Keratinocyte (primary cell): ENCODE results near the gene SEC31A. TPM values are rescaled to one million over a fixed set of nuclear protein-coding genes. Genes with fewer than 3 reads are reported as not detected.

Source experiments
- DNase-seq: peaks from one replicate; pipeline ENCODE4 v3.0.0-alpha.2; 2011; ENCODE audit warnings: low read depth, missing footprints, low spot score
- FAIRE-seq: peaks from 2 replicates; lab custom pipeline; 2011; peaks lifted over from hg19 to GRCh38; lab: Jason Lieb, UNC
- H2AFZ ChIP-seq: 2 replicates; pipeline ENCODE4 v1.6.0; 2012; ENCODE audit warnings: low read length, control low read depth, inconsistent platforms; ENCODE audit not compliant: control insufficient read depth
- H3K27ac ChIP-seq: 2 replicates; pipeline ENCODE4 v1.5.1; 2011; ENCODE audit warnings: low read length; ENCODE audit not compliant: control insufficient read depth, insufficient read depth
- H3K27me3 ChIP-seq: 3 replicates; pipeline ENCODE4 v1.6.0; 2011; ENCODE audit warnings: low read length; ENCODE audit not compliant: control insufficient read depth, insufficient read depth; ENCODE audit errors: extremely low read depth
- H3K36me3 ChIP-seq, 2 experiments: 2 replicates in 1 of 2; 3 replicates in 1 of 2; pipeline ENCODE4 v1.5.1; 2011; ENCODE audit warnings: low read length in 2 of 2, mild to moderate bottlenecking in 1 of 2; ENCODE audit not compliant: control insufficient read depth in 2 of 2, insufficient read depth in 2 of 2; ENCODE audit errors: extremely low read depth in 1 of 2
- H3K4me1 ChIP-seq: 3 replicates; pipeline ENCODE4 v1.5.1; 2011; ENCODE audit warnings: low read length; ENCODE audit not compliant: control insufficient read depth, insufficient read depth; ENCODE audit errors: extremely low read depth
- H3K4me2 ChIP-seq: 3 replicates; pipeline ENCODE4 v1.6.0; 2011; ENCODE audit warnings: low read depth, low read length; ENCODE audit not compliant: control insufficient read depth, insufficient read depth; ENCODE audit errors: extremely low read depth
- H3K4me3 ChIP-seq, 3 experiments: fragments of 200-600 bp in 1 of 3; sonication (generic) in 1 of 3; 2 replicates in 2 of 3; 3 replicates in 1 of 3; pipeline ENCODE4 v1.5.1; 2011 to 2016; ENCODE audit warnings: low read length in 3 of 3, mild to moderate bottlenecking in 3 of 3, control low read depth in 2 of 3, inconsistent platforms in 1 of 3, low read depth in 1 of 3, mixed read lengths in 1 of 3, mixed run types in 1 of 3, moderate library complexity in 1 of 3; ENCODE audit not compliant: control insufficient read depth in 2 of 3, insufficient read depth in 2 of 3; ENCODE audit errors: extremely low read depth in 1 of 3
- H3K79me2 ChIP-seq: 2 replicates; pipeline ENCODE4 v1.6.0; 2012; ENCODE audit warnings: low read length; ENCODE audit not compliant: control insufficient read depth, insufficient read depth
- H3K9ac ChIP-seq: 3 replicates; pipeline ENCODE4 v1.6.0; 2011; ENCODE audit warnings: low read length; ENCODE audit not compliant: control insufficient read depth, insufficient read depth; ENCODE audit errors: extremely low read depth
- H3K9me1 ChIP-seq: 3 replicates; pipeline ENCODE4 v1.6.0; 2011; ENCODE audit warnings: low read length; ENCODE audit not compliant: control insufficient read depth, insufficient read depth; ENCODE audit errors: extremely low read depth
- H3K9me3 ChIP-seq: 2 replicates; pipeline ENCODE4 v1.5.1; 2012; ENCODE audit warnings: low read depth, low read length; ENCODE audit not compliant: control insufficient read depth
- H4K20me1 ChIP-seq: 3 replicates; pipeline ENCODE4 v1.6.0; 2011; ENCODE audit warnings: low read length; ENCODE audit not compliant: control insufficient read depth, insufficient read depth; ENCODE audit errors: extremely low read depth
- CTCF ChIP-seq, 3 experiments: IDR thresholded peaks in 1 of 3; conservative IDR thresholded peaks in 1 of 3; optimal IDR thresholded peaks in 1 of 3; 2 replicates in 2 of 3; 3 replicates in 1 of 3; pipeline versions ENCODE3 to v1.5.1; 2011; ENCODE audit warnings: low read length in 3 of 3, mild to moderate bottlenecking in 3 of 3, moderate library complexity in 2 of 3, control low read depth in 1 of 3, inconsistent platforms in 1 of 3; ENCODE audit not compliant: insufficient read depth in 2 of 3; ENCODE audit errors: extremely low read depth in 1 of 3
- EZH2 ChIP-seq: IDR thresholded peaks from one replicate; pipeline ENCODE4 v1.6.1; 2012; ENCODE audit warnings: inconsistent platforms, mild to moderate bottlenecking, low read length, moderate library complexity
- dilution Hi-C: fragments of 300-500 bp; cut with MboI; formaldehyde crosslinking; loops from one replicate; pipeline ENCODE4 v1.7.0; 2020; ENCODE audit warnings: low sequenced_read_pairs; ENCODE audit not compliant: extremely low pct_ligation_motif_present
- polyA plus RNA-seq, 5 experiments: library from polyadenylated mRNA; depleted of rRNA in 3 of 5; stranded (reverse) in 3 of 5; stranded (forward) in 1 of 5; unstranded in 1 of 5; fragments of >200 nt; gene quantifications; 1 replicate in 1 of 5; 2 replicates in 3 of 5; 3 replicates in 1 of 5; pipeline versions ENCODE4 v1.2.1 to v1.2.3, GENCODE V29; 2011 to 2012; ENCODE audit warnings: missing spikeins in 2 of 5, low read depth in 1 of 5, low replicate concordance in 1 of 5

The SEC31A gene
- polyA plus RNA-seq, 1 donor (not counting 4 experiments of a cell fraction or from before 2014, with no cell fraction given), result 192 TPM

GRCh38 chr4:82913305-82913704, 22.4 kb upstream of the SEC31A start:
- dilution Hi-C loops, result no loop called here
- DNase-seq, result no peak
- no peak for TF ChIP-seq EZH2
- TF ChIP-seq CTCF (optimal IDR thresholded peaks at IDR 0.05 in 1 of 3, IDR thresholded peaks at IDR 0.05 in 1 of 3, conservative IDR thresholded peaks at IDR 0.05 in 1 of 3; ENCODE audit: extremely low read depth in 1 of 3, insufficient read depth in 2 of 3, low read length in 3 of 3), result no peak
- no peaks in the 10 kb centered on the region for H3K9me3 ChIP-seq
- no peak overlapping the region for H3K4me2 ChIP-seq
- no peaks in the 10 kb centered on the region for H3K79me2 ChIP-seq
- FAIRE-seq, result no peak
- H3K27ac ChIP-seq, result no peak overlapping the region
- H3K36me3 ChIP-seq, result peaks cover 0 to 3% of the 10 kb centered on the region in 2 experiments
- no peaks in the 10 kb centered on the region for H4K20me1 ChIP-seq
- H2AFZ ChIP-seq, result no peak overlapping the region
- H3K9me1 ChIP-seq, result no peaks in the 10 kb centered on the region
- H3K4me3 ChIP-seq, result no peak overlapping the region
- no peaks in the 10 kb centered on the region for H3K4me1 ChIP-seq
- H3K9ac ChIP-seq, result no peak overlapping the region
- H3K27me3 ChIP-seq, result no peaks in the 10 kb centered on the region

GRCh38 chr4:82909326-82909725, 18.4 kb upstream of the SEC31A start:
- DNase-seq, result no peak
- peaks cover 0 to 3% of the 10 kb centered on the region in 2 experiments for H3K36me3 ChIP-seq
- H2AFZ ChIP-seq, result no peak overlapping the region
- H3K27ac ChIP-seq, result no peak overlapping the region
- no peaks in the 10 kb centered on the region for H3K9me3 ChIP-seq
- TF ChIP-seq CTCF (optimal IDR thresholded peaks at IDR 0.05 in 1 of 3, IDR thresholded peaks at IDR 0.05 in 1 of 3, conservative IDR thresholded peaks at IDR 0.05 in 1 of 3; ENCODE audit: extremely low read depth in 1 of 3, insufficient read depth in 2 of 3, low read length in 3 of 3) (no peak), EZH2 (no peak)
- no peaks in the 10 kb centered on the region for H3K79me2 ChIP-seq
- H3K9me1 ChIP-seq, result no peaks in the 10 kb centered on the region
- no peaks in the 10 kb centered on the region for H4K20me1 ChIP-seq
- H3K4me1 ChIP-seq, result peaks cover 10% of the 10 kb centered on the region
- dilution Hi-C loops, result no loop called here
- H3K9ac ChIP-seq, result no peak overlapping the region
- FAIRE-seq, result no peak
- H3K4me3 ChIP-seq, result no peak overlapping the region
- no peaks in the 10 kb centered on the region for H3K27me3 ChIP-seq
- H3K4me2 ChIP-seq, result no peak overlapping the region
